VCaP (cell line): ENCODE data around the gene ATP2C1.

Experiments used
- H3K27ac ChIP-seq: fragments of 450-650 bp; 2 replicates; pipeline ENCODE4 v1.5.1; 2017
- CTCF ChIP-seq: fragments of 450-650 bp; conservative IDR thresholded peaks from 2 replicates; pipeline ENCODE4 v1.5.1; 2017; ENCODE audit warnings: mild to moderate bottlenecking, moderate library complexity

Gene ATP2C1

GRCh38 chr3:130948001-130948773, 54.3 kb downstream of the ATP2C1 start:
- TF ChIP-seq CTCF: no peak
- H3K27ac ChIP-seq: no peak overlapping the region

GRCh38 chr3:130948929-130949328, 55.0 kb downstream of the ATP2C1 start:
- no peak for TF ChIP-seq CTCF
- peak overlapping the region; percentile 41; the same call in 1 of the 2 replicates for H3K27ac ChIP-seq

- peak overlapping the region; percentile 41 for H3K27ac ChIP-seq
- no peak for TF ChIP-seq CTCF
Measured at GRCh38 chr3:130950124-130950523, 56.2 kb downstream of the ATP2C1 start.

- TF ChIP-seq CTCF: no peak
- peak overlapping the region; percentile 41 for H3K27ac ChIP-seq
Measured at GRCh38 chr3:130950641-130951040, 56.8 kb downstream of the ATP2C1 start.

- no peak for TF ChIP-seq CTCF
Measured at GRCh38 chr3:130955481-130955880, 61.6 kb downstream of the ATP2C1 start.

GRCh38 chr3:130956281-130956680, 62.4 kb downstream of the ATP2C1 start:
- peak overlapping the region; percentile 87 for H3K27ac ChIP-seq
- TF ChIP-seq CTCF: no peak

More at GRCh38 chr3:130955481-130955880, 61.6 kb downstream of the ATP2C1 start:
- H3K27ac ChIP-seq: peak overlapping the region; percentile 87

GRCh38 chr3:130956721-130957120, 62.8 kb downstream of the ATP2C1 start:
- no peak for TF ChIP-seq CTCF
- peak overlapping the region; percentile 87 for H3K27ac ChIP-seq
